Progenitor cell of endocrine pancreas (in vitro differentiated cells): Measurements from ENCODE around the gene FAM32A. TPM values are rescaled to one million over a fixed set of nuclear protein-coding genes. Genes with fewer than 3 reads are reported as not detected.

Experiments
- DNase-seq: peaks from one replicate; pipeline ENCODE4 v3.0.0; 2021; ENCODE audit warnings: low spot score; ENCODE audit not compliant: unreplicated experiment
- H3K27ac Mint-ChIP-seq: 2 replicates; pipeline ENCODE4 v1.8.0; 2021; ENCODE audit warnings: mild to moderate bottlenecking, moderate library complexity, mixed read lengths
- H3K27me3 Mint-ChIP-seq: 2 replicates; pipeline ENCODE4 v1.8.0; 2021; ENCODE audit warnings: mixed read lengths
- H3K36me3 Mint-ChIP-seq: 2 replicates; pipeline ENCODE4 v1.8.0; 2022; ENCODE audit warnings: mixed read lengths; ENCODE audit not compliant: insufficient read depth
- H3K4me1 Mint-ChIP-seq: 2 replicates; pipeline ENCODE4 v1.8.0; 2021; ENCODE audit warnings: low read depth, mixed read lengths
- H3K4me3 Mint-ChIP-seq: 2 replicates; pipeline ENCODE4 v1.8.0; 2021; ENCODE audit warnings: low read depth, mild to moderate bottlenecking, moderate library complexity, mixed read lengths
- H3K9me3 Mint-ChIP-seq: 2 replicates; pipeline ENCODE4 v1.8.0; 2021; ENCODE audit warnings: low read depth, mixed read lengths
- CTCF ChIP-seq: fragments of 200-600 bp; sonication (generic); IDR thresholded peaks from one replicate; pipeline ENCODE4 v1.5.0; 2021; ENCODE audit warnings: antibody characterized with exemption, mild to moderate bottlenecking; ENCODE audit not compliant: unreplicated experiment
- total RNA-seq: library from RNA; stranded (reverse); gene quantifications from 2 replicates; pipeline ENCODE4 v1.2.1, GENCODE V29; 2021

FAM32A gene
- total RNA-seq, 1 donor from 2014 or later, result 91.6 TPM

DNA sequence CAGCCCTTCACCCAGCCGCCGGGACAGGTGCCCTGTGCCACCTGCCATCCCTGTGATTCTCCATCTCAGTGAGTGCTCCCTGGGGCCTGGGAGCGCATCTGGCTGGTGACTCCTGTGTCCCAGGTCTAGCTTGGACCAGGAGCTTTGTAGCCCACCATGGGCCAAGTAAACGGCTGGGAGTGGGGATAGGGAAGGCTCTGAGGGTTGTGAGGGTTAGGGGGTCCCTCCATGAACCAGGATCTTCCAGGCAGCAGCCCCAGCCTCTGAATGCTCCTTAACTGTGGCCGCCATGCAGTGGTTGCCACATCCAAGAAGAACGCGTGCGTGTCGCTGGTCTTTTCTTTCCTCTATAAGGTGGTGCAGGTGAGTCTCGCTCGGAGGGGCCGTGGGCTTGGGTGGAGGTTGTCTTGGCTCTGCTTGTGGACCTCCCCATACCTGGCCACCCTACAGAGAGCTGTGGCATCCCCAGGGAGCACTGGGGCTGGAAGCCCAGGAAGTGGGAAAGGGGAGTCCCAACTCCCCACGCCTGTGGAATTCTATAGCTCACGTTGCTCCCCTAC, 20.9 kb downstream of the FAM32A start:
- no peak overlapping the region for H3K4me3 Mint-ChIP-seq
- H3K9me3 Mint-ChIP-seq, result no peaks in the 10 kb centered on the region
- DNase-seq, result no peak
- H3K27ac Mint-ChIP-seq, result no peak overlapping the region
- H3K27me3 Mint-ChIP-seq, result no peaks in the 10 kb centered on the region
- peaks cover 5% of the 10 kb centered on the region for H3K4me1 Mint-ChIP-seq
- H3K36me3 Mint-ChIP-seq, result peaks cover 15% of the 10 kb centered on the region
- TF ChIP-seq CTCF, result no peak

DNA sequence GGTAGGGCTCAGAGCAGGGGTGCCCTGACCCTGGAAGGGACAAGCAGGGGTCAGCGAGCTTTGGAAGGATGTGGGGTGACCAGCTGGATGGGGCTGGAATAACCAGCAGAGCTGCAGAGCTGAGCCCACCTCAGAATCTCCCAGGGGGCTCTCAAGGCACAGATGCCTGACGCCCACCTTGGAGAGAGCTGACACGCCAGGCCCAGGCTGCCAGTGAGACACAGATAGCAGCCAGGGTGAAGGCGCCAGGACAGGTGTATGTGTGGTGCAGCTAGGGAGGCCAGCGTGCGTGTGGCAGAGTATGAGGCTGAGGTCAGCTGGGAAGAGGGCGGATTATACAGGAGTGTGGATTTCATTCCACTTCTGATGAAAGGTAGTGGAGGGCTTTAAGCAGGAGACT, 21.4 kb downstream of the FAM32A start:
- Mint-ChIP-seq H3K27ac (peak overlapping the region; percentile 6), H3K4me3 (no peak overlapping the region), H3K9me3 (no peaks in the 10 kb centered on the region), H3K36me3 (peaks cover 20% of the 10 kb centered on the region), H3K27me3 (no peaks in the 10 kb centered on the region), H3K4me1 (peaks cover 5% of the 10 kb centered on the region)
- no peak for DNase-seq
- TF ChIP-seq CTCF, result no peak

GRCh38 chr19:16207063-16207462, 21.9 kb downstream of the FAM32A start:
- Mint-ChIP-seq H3K9me3 (no peaks in the 10 kb centered on the region), H3K4me3 (no peak overlapping the region), H3K27me3 (no peaks in the 10 kb centered on the region), H3K4me1 (peaks cover 5% of the 10 kb centered on the region), H3K27ac (peak overlapping the region; percentile 6), H3K36me3 (peaks cover 24% of the 10 kb centered on the region)
- TF ChIP-seq CTCF, result no peak
- DNase-seq, result no peak

GRCh38 chr19:16207490-16208025, 22.3 kb downstream of the FAM32A start:
- H3K27me3 Mint-ChIP-seq, result no peaks in the 10 kb centered on the region
- TF ChIP-seq CTCF, result no peak
- no peak overlapping the region for H3K27ac Mint-ChIP-seq
- peaks cover 29% of the 10 kb centered on the region for H3K36me3 Mint-ChIP-seq
- DNase-seq, result no peak
- no peak overlapping the region for H3K4me3 Mint-ChIP-seq
- H3K4me1 Mint-ChIP-seq, result peaks cover 5% of the 10 kb centered on the region
- no peaks in the 10 kb centered on the region for H3K9me3 Mint-ChIP-seq

DNA sequence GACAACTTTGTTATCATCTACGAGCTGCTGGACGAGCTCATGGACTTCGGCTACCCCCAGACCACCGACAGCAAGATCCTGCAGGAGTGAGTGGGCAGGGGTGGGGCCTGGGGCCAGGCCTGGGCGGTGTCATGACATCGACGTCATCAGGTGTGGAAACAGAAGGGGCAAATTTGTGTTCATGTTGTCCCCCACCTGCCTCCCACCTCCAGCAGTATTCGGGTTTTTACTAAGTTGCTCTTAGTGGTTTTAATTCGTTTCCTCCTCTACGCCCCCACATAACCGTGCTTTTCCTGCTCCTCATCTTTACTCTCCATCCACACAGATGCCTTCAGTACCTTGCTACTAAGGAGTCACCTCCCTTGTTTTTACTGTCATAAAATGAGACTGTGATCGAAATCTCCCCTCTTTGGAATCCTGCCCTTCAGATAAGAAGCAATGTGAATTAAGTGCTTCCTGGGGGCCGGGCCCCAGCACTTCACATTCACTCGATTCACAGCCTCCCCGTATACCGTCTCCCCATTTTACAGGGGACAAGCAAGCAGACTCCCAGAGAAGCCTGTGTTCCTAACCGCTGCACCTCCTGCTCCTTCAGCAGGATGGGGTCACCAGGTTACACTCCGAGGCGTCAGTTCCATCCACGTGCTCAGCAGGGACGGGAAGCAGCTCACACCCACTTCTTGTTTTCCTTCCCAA, 23.0 kb downstream of the FAM32A start:
- Mint-ChIP-seq H3K36me3 (peaks cover 33% of the 10 kb centered on the region), H3K27me3 (no peaks in the 10 kb centered on the region), H3K4me3 (no peak overlapping the region), H3K9me3 (no peaks in the 10 kb centered on the region), H3K27ac (no peak overlapping the region), H3K4me1 (peaks cover 5% of the 10 kb centered on the region)
- no peak for TF ChIP-seq CTCF
- DNase-seq, result no peak
